GM12878 (cell line): ENCODE measurements around the gene GIMAP2. TPM values are rescaled to one million over a fixed set of nuclear protein-coding genes. Genes with fewer than 3 reads are reported as not detected.

Experiments
- ATAC-seq: fragments of 200-7000 bp; cut with Tn5 transposase; 3 replicates; pipeline ENCODE4 v1.9.1; 2020; ENCODE audit warnings: mild to moderate bottlenecking, moderate library complexity
- BruUV-seq: library from RNA; stranded (reverse); fragments of 400-500 nt; replicated peaks from 2 replicates; lab custom pipeline; 2021; lab: Mats Ljungman, UMichigan
- CTCF ChIA-PET: fragments of 300-600 bp; sonication (Branson Sonifier 250); formaldehyde crosslinking; extraction: SDS; loops from one replicate; lab custom pipeline; 2021; ENCODE audit warnings: inconsistent platforms; lab: Yijun Ruan, JAX
- POLR2A ChIA-PET: fragments of 350-600 bp; formaldehyde crosslinking; extraction: SDS; loops from one replicate; lab custom pipeline; 2021; ENCODE audit warnings: inconsistent platforms; lab: Charles Lee
- RAD21 ChIA-PET: fragments of 300-600 bp; sonication (Branson Sonifier 250); formaldehyde crosslinking; loops from one replicate; lab custom pipeline; 2023; ENCODE audit warnings: antibody characterized with exemption; ENCODE audit not compliant: unreplicated experiment; lab: Charles Lee
- SMC1A ChIA-PET: fragments of 300-600 bp; sonication (Branson Sonifier 250); formaldehyde crosslinking; loops from one replicate; lab custom pipeline; 2023; ENCODE audit not compliant: unreplicated experiment, uncharacterized antibody; lab: Charles Lee
- DNase-seq: peaks from one replicate; pipeline ENCODE4 v3.0.0-alpha.2; 2011; ENCODE audit warnings: low read depth, low spot score
- FAIRE-seq: peaks from 3 replicates; lab custom pipeline; 2011; peaks lifted over from hg19 to GRCh38; lab: Jason Lieb, UNC
- H2AFZ ChIP-seq: 2 replicates; pipeline ENCODE4 v1.6.0; 2011; ENCODE audit warnings: low read depth, low read length, control low read depth; ENCODE audit not compliant: control insufficient read depth
- H3K27ac ChIP-seq: 2 replicates; pipeline ENCODE4 v1.5.1; 2011; ENCODE audit warnings: control low read depth; ENCODE audit not compliant: control insufficient read depth, insufficient read depth
- H3K27me3 ChIP-seq, 2 experiments: replicated peaks in 1 of 2; 2 replicates each; pipeline versions ENCODE4 v1.6.0 to v1.6.1; 2011; ENCODE audit warnings: low read length in 1 of 2; ENCODE audit not compliant: control insufficient read depth in 2 of 2, insufficient read depth in 2 of 2
- H3K36me3 ChIP-seq, 2 experiments: 2 replicates each; pipeline ENCODE4 v1.5.1; 2011; ENCODE audit warnings: low read length in 1 of 2; ENCODE audit not compliant: control insufficient read depth in 2 of 2, insufficient read depth in 2 of 2
- H3K4me1 ChIP-seq: 2 replicates; pipeline ENCODE4 v1.6.1; 2011; ENCODE audit warnings: mild to moderate bottlenecking, low read length, moderate library complexity, mixed read lengths; ENCODE audit not compliant: control insufficient read depth, insufficient read depth
- H3K4me2 ChIP-seq: 2 replicates; pipeline ENCODE4 v1.6.0; 2011; ENCODE audit warnings: control low read depth; ENCODE audit not compliant: control insufficient read depth, insufficient read depth
- H3K4me3 ChIP-seq: fragments of 200-600 bp; sonication (generic); 2 replicates; pipeline ENCODE4 v1.5.1; 2016
- H3K79me2 ChIP-seq: 2 replicates; pipeline ENCODE4 v1.6.0; 2011; ENCODE audit warnings: low read length; ENCODE audit not compliant: control insufficient read depth, insufficient read depth
- H3K9ac ChIP-seq: 2 replicates; pipeline ENCODE4 v1.8.0; 2011; ENCODE audit warnings: low read length, control low read depth, mixed read lengths; ENCODE audit not compliant: control insufficient read depth, insufficient read depth
- H3K9me3 ChIP-seq: replicated peaks from 3 replicates; pipeline ENCODE4 v1.5.1; 2011; ENCODE audit warnings: mild to moderate bottlenecking, low read length; ENCODE audit not compliant: control insufficient read depth, insufficient read depth
- H4K20me1 ChIP-seq: 2 replicates; pipeline ENCODE4 v1.6.0; 2011; ENCODE audit not compliant: control insufficient read depth, insufficient read depth
- BHLHE40 ChIP-seq, 2 experiments: fragments of 450-650 bp in 1 of 2; IDR thresholded peaks; 2 replicates each; pipeline ENCODE4 v1.6.1; 2011 to 2017; ENCODE audit warnings: low read depth in 2 of 2, borderline replicate concordance in 1 of 2, improper control_type of control experiment in 1 of 2, low read length in 1 of 2, mild to moderate bottlenecking in 1 of 2
- FOXM1 ChIP-seq: IDR thresholded peaks from 2 replicates; pipeline ENCODE4 v1.6.1; 2012; ENCODE audit warnings: low read depth, mild to moderate bottlenecking, inconsistent platforms, low read length, moderate library complexity
- MEF2B ChIP-seq: fragments of 450-650 bp; IDR thresholded peaks from 2 replicates; pipeline ENCODE4 v1.6.1; 2018; ENCODE audit warnings: mild to moderate bottlenecking, moderate library complexity; ENCODE audit not compliant: partially characterized antibody, poor library complexity, severe bottlenecking
- NFYB ChIP-seq: IDR thresholded peaks from 2 replicates; pipeline ENCODE4 v1.6.1; 2011; ENCODE audit warnings: low read depth, mild to moderate bottlenecking, low read length, improper control_type of control experiment, moderate library complexity; ENCODE audit not compliant: insufficient read depth
- POLR2AphosphoS2 ChIP-seq: IDR thresholded peaks from 2 replicates; pipeline ENCODE4 v1.6.1; 2011; ENCODE audit warnings: low read depth, mild to moderate bottlenecking, low read length, improper control_type of control experiment, moderate library complexity
- SUZ12 ChIP-seq: fragments of 200-600 bp; sonication (generic); IDR thresholded peaks from one replicate; pipeline ENCODE4 v1.6.1; 2018; ENCODE audit warnings: antibody characterized with exemption, mild to moderate bottlenecking; ENCODE audit not compliant: unreplicated experiment
- ZBED1 ChIP-seq: IDR thresholded peaks from 2 replicates; pipeline ENCODE4 v1.6.1; 2016; ENCODE audit warnings: borderline replicate concordance
- WGBS: methylation state at CpG from one replicate; pipeline ENCODE4 v1.1.6; 2016; ENCODE audit warnings: low lambda C conversion rate; ENCODE audit not compliant: insufficient replicate concordance, insufficient coverage; ENCODE audit errors: missing lambda C conversion rate; 5-methylcytosine and 5-hydroxymethylcytosine counted together
- in situ Hi-C: fragments of 300-500 bp; cut with MboI; formaldehyde crosslinking; loops from 9 replicates; pipeline ENCODE4 v1.14.3; 2018; ENCODE audit warnings: mixed read lengths
- intact Hi-C: fragments of 100-400 bp; cut with micrococcal nuclease; formaldehyde crosslinking; loops from one replicate; pipeline ENCODE4 v1.14.2; 2022; ENCODE audit not compliant: unreplicated experiment
- polyA plus RNA-seq, 11 experiments: library from polyadenylated mRNA; depleted of rRNA in 4 of 11; unstranded in 6 of 11; stranded (reverse) in 5 of 11; fragments of >200 nt; fragmentation: Nextera tagmentation in 4 of 11; fragmentation: Illumina TruSeq in 1 of 11; extraction: Ambion mirVana in 4 of 11; extraction: Trizol in 1 of 11; gene quantifications; 1 replicate in 1 of 11; 2 replicates in 10 of 11; pipeline versions ENCODE4 v1.2.1 to v1.2.3, GENCODE V29; 2011 to 2016; ENCODE audit warnings: inconsistent platforms in 2 of 11, missing spikeins in 2 of 11, low read depth in 1 of 11
- total RNA-seq, 4 experiments: library from RNA; depleted of rRNA in 3 of 4; stranded (reverse); fragments of >200 nt in 3 of 4; fragmentation: Illumina TruSeq in 1 of 4; extraction: Trizol in 1 of 4; gene quantifications; 2 replicates each; pipeline versions ENCODE4 v1.2.1 to v1.2.3, GENCODE V29; 2013 to 2021
- TF ChIP-seq, protein P1 (sequence below): fragments of 450-650 bp; IDR thresholded peaks from 2 replicates; pipeline ENCODE4 v1.6.1; 2014; ENCODE audit warnings: mild to moderate bottlenecking
- TF ChIP-seq, protein P2 (sequence below): IDR thresholded peaks from 2 replicates; pipeline ENCODE4 v1.6.1; 2012; ENCODE audit warnings: improper control_type of control experiment, low read depth, low read length; ENCODE audit not compliant: insufficient replicate concordance
- TF ChIP-seq, protein P3 (sequence below): IDR thresholded peaks from 2 replicates; pipeline ENCODE4 v1.6.1; 2011; ENCODE audit warnings: low read depth, low read length, improper control_type of control experiment, borderline replicate concordance
- TF ChIP-seq, protein P4 (sequence below): fragments of 150-350 bp; IDR thresholded peaks from 2 replicates; pipeline ENCODE4 v1.6.1; 2016; ENCODE audit warnings: low read depth, low read length

The GIMAP2 gene
- total and polyA plus RNA-seq, 10 of the 15 experiments (the other 5 are each of a cell fraction or from before 2014, with no cell fraction given): 21.3 to 102 (median 31.8) TPM

DNA sequence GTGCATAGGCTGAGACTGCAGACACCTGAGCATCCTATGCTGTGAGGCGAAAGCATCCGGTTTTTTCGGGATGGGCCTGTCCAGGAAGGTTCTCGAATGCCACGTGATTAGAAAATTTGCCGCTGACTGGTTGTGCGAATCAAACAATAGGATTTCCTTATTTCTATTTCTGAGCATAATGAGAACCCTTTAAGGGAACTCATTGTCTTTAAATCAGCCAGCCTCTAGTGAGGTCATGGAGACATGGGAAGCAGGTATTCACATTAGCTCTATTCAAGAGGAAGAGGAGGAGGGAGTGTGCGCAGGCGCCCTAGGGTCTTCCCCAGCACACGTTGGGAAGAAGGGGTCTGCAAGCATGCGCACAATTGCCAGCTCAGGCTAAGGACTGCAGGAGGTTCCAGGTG is 36.5 kb downstream of the GIMAP2 start:
- DNase-seq (no peak), FAIRE-seq (no peak), ATAC-seq (no peak)
- intact Hi-C loops: no loop called here
- no peak overlapping the region for H3K9ac ChIP-seq
- in situ Hi-C loops: no loop called here
- no TSS peak for BruUV-seq
- ChIA-PET SMC1A (interaction anchor here (1.8 kb wide), 1 partner anchor 160 kb away, joined by 6 read pairs; no protein-coding TSS in a partner anchor), CTCF (no interaction called here), POLR2A (no interaction called here), RAD21 (interaction anchor here (1.6 kb wide), 1 partner anchor 273 kb away, joined by 3 read pairs; no protein-coding TSS in a partner anchor)
- peaks cover 0 to 1% of the 10 kb centered on the region in 2 experiments; a peak in 1 of 4 replicates for H3K36me3 ChIP-seq
- no peaks in the 10 kb centered on the region for H3K27me3 ChIP-seq
- H3K4me3 ChIP-seq: no peak overlapping the region
- no peaks in the 10 kb centered on the region for H4K20me1 ChIP-seq
- peaks cover 5% of the 10 kb centered on the region for H3K79me2 ChIP-seq
- 82% methylated on average over 11 of the region's 11 CpGs for WGBS
- no peaks in the 10 kb centered on the region; the same call in 1 of the 3 replicates for H3K9me3 ChIP-seq
- H3K4me1 ChIP-seq: no peaks in the 10 kb centered on the region
- no peak overlapping the region for H3K4me2 ChIP-seq
- no peak overlapping the region for H2AFZ ChIP-seq
- no peak overlapping the region for H3K27ac ChIP-seq
- TF ChIP-seq, protein P1, sequence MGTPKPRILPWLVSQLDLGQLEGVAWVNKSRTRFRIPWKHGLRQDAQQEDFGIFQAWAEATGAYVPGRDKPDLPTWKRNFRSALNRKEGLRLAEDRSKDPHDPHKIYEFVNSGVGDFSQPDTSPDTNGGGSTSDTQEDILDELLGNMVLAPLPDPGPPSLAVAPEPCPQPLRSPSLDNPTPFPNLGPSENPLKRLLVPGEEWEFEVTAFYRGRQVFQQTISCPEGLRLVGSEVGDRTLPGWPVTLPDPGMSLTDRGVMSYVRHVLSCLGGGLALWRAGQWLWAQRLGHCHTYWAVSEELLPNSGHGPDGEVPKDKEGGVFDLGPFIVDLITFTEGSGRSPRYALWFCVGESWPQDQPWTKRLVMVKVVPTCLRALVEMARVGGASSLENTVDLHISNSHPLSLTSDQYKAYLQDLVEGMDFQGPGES: no peak
- TF ChIP-seq NFYB: no peak
- no peak for TF ChIP-seq BHLHE40 (IDR thresholded peaks at IDR 0.05; ENCODE audit: borderline replicate concordance in 1 of 2, low read depth in 2 of 2, low read length in 1 of 2)
- no peak for TF ChIP-seq FOXM1
- TF ChIP-seq, protein P2, sequence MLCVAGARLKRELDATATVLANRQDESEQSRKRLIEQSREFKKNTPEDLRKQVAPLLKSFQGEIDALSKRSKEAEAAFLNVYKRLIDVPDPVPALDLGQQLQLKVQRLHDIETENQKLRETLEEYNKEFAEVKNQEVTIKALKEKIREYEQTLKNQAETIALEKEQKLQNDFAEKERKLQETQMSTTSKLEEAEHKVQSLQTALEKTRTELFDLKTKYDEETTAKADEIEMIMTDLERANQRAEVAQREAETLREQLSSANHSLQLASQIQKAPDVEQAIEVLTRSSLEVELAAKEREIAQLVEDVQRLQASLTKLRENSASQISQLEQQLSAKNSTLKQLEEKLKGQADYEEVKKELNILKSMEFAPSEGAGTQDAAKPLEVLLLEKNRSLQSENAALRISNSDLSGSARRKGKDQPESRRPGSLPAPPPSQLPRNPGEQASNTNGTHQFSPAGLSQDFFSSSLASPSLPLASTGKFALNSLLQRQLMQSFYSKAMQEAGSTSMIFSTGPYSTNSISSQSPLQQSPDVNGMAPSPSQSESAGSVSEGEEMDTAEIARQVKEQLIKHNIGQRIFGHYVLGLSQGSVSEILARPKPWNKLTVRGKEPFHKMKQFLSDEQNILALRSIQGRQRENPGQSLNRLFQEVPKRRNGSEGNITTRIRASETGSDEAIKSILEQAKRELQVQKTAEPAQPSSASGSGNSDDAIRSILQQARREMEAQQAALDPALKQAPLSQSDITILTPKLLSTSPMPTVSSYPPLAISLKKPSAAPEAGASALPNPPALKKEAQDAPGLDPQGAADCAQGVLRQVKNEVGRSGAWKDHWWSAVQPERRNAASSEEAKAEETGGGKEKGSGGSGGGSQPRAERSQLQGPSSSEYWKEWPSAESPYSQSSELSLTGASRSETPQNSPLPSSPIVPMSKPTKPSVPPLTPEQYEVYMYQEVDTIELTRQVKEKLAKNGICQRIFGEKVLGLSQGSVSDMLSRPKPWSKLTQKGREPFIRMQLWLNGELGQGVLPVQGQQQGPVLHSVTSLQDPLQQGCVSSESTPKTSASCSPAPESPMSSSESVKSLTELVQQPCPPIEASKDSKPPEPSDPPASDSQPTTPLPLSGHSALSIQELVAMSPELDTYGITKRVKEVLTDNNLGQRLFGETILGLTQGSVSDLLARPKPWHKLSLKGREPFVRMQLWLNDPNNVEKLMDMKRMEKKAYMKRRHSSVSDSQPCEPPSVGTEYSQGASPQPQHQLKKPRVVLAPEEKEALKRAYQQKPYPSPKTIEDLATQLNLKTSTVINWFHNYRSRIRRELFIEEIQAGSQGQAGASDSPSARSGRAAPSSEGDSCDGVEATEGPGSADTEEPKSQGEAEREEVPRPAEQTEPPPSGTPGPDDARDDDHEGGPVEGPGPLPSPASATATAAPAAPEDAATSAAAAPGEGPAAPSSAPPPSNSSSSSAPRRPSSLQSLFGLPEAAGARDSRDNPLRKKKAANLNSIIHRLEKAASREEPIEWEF: no peak
- TF ChIP-seq MEF2B: no peak
- TF ChIP-seq, protein P3, sequence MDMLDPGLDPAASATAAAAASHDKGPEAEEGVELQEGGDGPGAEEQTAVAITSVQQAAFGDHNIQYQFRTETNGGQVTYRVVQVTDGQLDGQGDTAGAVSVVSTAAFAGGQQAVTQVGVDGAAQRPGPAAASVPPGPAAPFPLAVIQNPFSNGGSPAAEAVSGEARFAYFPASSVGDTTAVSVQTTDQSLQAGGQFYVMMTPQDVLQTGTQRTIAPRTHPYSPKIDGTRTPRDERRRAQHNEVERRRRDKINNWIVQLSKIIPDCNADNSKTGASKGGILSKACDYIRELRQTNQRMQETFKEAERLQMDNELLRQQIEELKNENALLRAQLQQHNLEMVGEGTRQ: no peak
- TF ChIP-seq, protein P4, sequence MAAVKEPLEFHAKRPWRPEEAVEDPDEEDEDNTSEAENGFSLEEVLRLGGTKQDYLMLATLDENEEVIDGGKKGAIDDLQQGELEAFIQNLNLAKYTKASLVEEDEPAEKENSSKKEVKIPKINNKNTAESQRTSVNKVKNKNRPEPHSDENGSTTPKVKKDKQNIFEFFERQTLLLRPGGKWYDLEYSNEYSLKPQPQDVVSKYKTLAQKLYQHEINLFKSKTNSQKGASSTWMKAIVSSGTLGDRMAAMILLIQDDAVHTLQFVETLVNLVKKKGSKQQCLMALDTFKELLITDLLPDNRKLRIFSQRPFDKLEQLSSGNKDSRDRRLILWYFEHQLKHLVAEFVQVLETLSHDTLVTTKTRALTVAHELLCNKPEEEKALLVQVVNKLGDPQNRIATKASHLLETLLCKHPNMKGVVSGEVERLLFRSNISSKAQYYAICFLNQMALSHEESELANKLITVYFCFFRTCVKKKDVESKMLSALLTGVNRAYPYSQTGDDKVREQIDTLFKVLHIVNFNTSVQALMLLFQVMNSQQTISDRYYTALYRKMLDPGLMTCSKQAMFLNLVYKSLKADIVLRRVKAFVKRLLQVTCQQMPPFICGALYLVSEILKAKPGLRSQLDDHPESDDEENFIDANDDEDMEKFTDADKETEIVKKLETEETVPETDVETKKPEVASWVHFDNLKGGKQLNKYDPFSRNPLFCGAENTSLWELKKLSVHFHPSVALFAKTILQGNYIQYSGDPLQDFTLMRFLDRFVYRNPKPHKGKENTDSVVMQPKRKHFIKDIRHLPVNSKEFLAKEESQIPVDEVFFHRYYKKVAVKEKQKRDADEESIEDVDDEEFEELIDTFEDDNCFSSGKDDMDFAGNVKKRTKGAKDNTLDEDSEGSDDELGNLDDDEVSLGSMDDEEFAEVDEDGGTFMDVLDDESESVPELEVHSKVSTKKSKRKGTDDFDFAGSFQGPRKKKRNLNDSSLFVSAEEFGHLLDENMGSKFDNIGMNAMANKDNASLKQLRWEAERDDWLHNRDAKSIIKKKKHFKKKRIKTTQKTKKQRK: no peak
- no peak for TF ChIP-seq ZBED1
- no peak for TF ChIP-seq SUZ12
- TF ChIP-seq POLR2AphosphoS2: no peak
